Endometrial microvascular endothelial cells (primary cell): ENCODE results near the gene TRIM25. TPM values are rescaled to one million over a fixed set of nuclear protein-coding genes. Genes with fewer than 3 reads are reported as not detected.

Experiments
- in situ Hi-C: cut with HindIII; loops from 2 replicates; pipeline ENCODE4 v1.10.0; 2017; ENCODE audit warnings: low sequenced_read_pairs, low pct_unique_long_range_greater_than_20kb; ENCODE audit errors: inconsistent ontology term
- total RNA-seq: library from RNA; depleted of rRNA; stranded (reverse); fragments of >200 nt; gene quantifications from one replicate; pipeline ENCODE4 v1.2.3, GENCODE V29; 2015; ENCODE audit errors: inconsistent ontology term

Gene TRIM25
- total RNA-seq, 1 donor from 2014 or later, result 61.0 TPM

DNA sequence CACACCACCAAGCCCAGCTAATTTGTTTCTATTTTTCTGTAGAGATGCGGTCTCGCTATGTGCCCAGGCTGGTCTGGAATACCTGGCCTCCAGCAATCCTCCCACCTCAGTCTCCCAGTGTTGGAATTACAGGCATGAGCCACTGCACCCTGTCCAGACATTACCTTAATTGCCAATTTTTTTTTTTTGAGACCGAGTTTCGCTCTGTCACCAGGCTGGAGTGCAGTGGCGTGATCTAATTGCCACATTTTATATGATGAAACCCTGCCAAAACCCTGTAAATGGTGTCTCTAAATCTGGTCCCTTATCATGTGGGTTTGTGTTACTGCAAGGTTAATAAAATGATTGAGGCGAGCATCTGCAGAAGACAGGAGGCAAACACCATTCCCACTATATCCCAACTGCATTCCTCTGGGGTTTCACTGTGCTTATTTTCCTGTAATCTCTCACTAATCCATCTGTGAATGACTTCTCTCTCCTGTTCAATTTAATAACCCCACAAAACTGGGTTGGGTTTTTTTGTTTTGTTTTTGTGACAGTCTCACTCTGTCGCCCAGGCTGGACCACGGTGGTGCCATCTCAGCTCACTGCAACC, 19.4 kb upstream of the TRIM25 start:
- in situ Hi-C loops, result loop anchor here (25.0 kb wide), 1 partner anchor 96 kb away; the partner anchor contains the start of genes C17orf67 and DGKE

DNA sequence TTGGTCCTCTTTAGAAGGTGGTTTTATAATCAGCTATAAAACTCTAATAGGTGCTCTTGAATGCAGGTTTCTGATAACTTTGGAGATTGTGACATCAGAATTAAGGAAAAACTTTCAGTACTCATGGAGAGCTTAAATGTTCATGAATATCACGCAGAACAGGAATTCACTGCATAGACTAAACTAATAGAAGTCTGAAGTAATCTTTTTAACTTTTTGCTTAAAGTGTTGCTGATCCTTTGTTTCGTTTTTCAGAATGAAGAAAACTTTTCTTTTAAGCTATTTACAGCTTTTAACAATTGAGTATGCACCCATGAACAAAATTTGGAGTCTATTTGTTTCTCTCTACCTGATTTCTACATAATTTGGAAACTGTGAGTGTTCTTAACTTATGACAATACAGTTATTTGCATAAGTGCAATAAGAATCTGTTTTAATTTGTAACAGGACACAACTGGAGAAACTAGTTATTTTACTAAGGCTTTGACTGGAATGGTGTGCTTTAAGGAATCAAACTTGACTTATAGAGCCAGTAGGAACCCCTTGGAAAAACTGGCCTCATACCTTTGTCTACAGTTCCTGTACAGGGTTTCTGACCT, 17.0 kb upstream of the TRIM25 start:
- in situ Hi-C loops, result loop anchor here (25.0 kb wide), 1 partner anchor 94 kb away; the partner anchor contains the start of genes C17orf67 and DGKE

DNA sequence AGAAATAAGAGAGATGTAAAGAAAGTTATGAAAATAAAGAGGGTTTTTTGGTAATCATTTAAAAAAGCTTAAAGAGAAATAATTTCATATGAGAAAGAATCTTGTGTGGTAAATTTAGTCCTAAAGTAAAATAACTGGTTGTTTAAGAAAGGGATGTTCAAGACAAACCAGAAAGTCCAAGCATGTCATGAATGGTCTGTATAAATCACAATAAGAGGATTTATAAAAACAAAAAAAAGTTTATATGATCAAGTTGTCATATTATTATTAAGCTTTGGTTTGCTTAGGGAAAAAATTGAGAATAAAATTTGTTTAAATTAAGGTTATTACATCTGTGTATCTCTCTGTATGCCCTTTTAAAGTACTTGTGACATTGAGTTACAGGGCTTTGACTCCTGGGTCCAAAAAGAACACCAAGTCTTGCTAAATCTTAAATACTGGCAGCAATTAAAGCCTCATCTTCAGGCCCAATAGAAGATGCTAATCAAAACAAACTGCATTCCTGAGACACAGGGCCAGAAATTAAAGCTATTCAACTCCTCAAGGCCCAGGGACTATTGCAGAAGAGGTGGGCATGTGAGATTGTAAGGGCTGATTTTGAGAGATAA, 15.6 kb upstream of the TRIM25 start:
- in situ Hi-C loops, result loop anchor here (25.0 kb wide), 1 partner anchor 92 kb away; the partner anchor contains the start of genes C17orf67 and DGKE

DNA sequence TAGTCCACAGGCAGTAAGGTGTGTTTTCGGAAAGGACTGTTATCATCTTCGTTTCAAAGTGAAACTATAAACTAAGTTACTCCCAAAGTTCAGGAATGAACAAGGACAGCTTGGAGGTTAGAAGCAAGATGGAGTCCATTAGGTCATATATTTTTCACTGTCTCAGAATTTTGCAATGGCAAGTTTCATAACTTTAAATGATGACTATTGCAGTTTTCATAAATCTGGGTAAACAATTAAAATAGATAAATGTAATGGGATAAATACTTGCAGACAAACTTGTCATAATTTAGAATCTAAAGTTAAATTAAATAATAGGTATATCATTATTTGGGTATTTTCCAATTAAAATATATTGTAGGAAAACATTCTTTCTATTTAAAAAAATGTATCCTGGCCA, 14.7 kb upstream of the TRIM25 start:
- in situ Hi-C loops, result loop anchor here (25.0 kb wide), 1 partner anchor 91 kb away; the partner anchor contains the start of genes C17orf67 and DGKE

DNA sequence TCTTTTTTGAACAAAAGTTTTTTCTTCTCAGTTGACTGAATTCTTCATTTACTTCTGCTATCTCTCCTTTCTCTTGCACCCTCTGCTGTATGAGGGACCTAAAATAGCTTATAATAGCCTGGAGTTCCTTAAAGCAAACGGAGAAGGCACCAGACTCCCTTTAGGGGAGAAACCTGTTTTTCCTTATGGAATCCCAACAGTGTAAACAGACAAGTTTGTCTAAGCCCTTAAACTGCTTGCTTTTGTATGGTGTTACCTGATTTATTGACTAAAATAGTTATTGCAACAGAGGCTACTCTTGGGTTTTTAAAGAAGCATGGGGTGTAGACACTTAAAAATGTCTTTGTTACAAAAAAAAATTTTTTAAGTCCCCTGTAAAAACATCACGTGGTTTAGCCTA, 12.9 kb upstream of the TRIM25 start:
- in situ Hi-C loops, result loop anchor here (25.0 kb wide), 1 partner anchor 89 kb away; the partner anchor contains the start of genes C17orf67 and DGKE

DNA sequence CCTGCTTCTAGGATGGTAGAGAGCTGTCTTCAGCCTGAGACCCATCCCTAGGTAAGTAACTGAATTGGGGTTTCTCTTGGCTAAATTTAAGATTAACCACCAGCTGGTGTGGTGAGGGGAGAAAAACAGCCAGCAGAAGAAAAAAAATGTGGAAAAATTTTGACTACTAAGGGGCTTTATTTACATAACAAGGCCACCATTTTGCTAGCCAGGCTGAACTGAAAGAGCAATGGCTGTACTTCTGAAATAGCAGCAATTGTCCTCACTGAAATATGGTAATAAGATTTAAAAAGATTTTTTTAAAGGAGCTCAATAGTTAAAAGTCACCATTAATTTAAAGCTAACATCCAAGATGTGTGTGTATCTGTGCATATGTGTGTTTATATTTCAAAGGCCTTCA, 12.4 kb upstream of the TRIM25 start:
- in situ Hi-C loops, result loop anchor here (25.0 kb wide), 1 partner anchor 89 kb away; the partner anchor contains the start of genes C17orf67 and DGKE

DNA sequence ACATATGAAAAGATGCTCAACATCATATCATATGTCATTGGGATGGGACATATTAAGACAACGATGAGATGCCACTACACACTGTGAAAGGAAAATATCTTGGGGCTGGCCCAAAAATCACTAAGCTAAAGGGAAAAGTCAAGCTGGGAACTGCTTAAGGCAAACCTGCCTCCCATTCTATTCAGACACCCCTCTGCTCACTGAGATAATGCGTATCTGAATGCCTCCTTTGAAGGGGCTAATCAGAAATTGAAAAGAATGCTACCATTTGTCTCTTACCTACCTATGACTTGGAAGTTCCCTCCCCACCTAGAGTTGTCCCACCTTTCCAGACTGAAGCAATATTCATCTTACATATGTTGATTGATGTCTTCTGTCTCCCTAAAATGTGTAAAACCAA, 11.2 kb upstream of the TRIM25 start:
- in situ Hi-C loops, result loop anchor here (25.0 kb wide), 1 partner anchor 88 kb away; the partner anchor contains the start of genes C17orf67 and DGKE

DNA sequence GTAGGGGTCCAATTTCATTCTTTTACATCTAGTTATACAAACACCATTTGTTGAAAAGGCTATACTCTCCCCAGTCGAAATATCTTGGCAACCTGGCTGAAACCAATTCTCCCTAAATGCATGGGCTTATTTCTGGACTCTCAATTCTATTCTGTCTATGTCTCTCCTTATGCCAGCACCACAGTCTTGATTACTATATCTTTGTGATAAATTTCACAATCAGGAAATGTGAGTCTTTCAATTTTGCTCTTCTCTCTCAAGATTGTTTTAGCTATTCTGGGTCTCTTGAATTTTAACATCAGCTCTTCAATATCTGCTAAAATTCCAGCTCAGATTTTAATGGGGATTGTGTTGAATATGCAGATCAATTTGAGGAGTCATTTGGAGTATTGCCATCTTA, 5.9 kb upstream of the TRIM25 start:
- in situ Hi-C loops, result no loop called here

DNA sequence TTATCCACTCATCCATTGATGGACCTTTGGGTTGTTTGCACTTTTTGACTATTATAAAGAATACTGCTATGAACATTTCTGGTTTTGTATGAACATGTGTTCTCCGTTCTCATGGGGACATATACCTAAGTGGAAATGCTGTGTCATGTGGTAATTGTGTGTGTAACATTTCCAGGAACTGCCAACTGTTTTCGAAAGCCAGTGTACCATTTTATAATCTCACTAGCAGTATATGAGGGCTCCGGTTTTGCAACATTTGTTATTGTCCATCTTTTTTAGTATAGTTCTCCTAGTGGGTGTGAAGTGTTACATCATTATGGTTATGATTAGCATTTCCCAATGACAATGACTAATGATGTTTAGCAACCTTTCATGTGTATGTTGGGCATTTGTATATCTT, 5.1 kb upstream of the TRIM25 start:
- in situ Hi-C loops, result no loop called here

DNA sequence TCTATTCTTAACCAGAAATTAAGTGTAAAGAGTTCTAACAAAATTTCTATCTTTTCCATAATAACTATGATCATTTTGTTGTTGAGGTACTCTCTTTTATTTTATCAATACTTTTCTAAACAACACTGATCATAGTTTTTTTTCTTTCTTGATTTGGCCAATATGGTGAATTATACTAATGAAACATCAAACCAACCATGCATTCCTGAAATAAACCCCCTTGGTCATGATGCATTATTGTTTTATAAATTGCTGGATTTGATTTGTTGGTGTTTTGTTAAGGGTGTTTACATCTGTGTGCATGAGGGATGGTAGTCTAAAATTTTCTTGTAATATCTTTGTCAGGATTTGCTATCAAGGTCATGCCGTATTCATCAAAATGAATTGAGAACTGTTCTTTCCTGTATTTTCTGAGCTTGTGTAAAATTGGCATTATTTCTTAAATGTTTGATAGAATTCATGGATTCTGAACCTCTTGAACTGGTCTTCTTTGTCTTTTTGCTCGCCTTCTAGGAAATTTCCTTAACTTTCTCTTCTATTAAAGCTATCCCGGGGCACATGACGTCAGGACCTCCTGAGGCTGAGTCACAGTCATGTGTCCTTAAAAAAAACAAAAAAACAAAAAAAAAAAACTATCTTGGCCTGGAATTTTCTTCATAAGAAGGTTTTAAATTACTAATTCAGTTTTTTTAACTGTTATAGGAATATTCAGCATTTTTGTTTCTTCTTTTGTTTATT, 3.9 kb upstream of the TRIM25 start:
- in situ Hi-C loops, result no loop called here

DNA sequence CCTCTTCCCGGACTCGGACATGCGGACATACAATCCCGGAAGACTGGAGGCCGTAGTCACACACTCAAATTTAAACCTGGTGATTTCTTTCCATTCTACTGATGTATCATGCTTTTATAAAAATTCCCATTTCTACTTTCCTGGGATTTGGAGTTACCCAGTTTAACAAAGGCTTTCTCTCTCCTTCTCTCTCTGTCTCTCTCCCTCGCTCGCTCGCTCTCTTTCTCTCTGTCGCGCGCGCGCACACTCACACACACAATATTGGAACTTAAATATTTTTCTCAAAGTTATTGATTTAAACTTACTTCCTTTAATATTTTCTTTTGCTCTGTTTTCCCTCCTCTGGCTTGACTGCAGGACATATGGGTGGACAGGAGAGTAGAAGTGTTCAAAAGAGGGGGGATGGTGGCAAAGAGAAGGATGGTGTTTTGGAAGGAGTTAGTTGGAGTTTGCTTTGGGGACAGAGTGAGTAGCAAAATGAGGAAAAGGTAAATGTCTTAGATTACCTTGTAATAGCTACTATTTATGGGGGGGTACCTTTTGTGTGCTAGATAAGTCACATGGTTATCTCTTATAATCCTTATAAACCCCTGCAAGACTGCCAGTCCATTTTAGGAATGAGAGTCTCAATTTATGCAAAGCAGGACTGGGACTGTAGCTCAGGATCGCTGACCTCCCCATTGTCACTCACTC, 878 bp upstream of the TRIM25 start:
- in situ Hi-C loops, result no loop called here

DNA sequence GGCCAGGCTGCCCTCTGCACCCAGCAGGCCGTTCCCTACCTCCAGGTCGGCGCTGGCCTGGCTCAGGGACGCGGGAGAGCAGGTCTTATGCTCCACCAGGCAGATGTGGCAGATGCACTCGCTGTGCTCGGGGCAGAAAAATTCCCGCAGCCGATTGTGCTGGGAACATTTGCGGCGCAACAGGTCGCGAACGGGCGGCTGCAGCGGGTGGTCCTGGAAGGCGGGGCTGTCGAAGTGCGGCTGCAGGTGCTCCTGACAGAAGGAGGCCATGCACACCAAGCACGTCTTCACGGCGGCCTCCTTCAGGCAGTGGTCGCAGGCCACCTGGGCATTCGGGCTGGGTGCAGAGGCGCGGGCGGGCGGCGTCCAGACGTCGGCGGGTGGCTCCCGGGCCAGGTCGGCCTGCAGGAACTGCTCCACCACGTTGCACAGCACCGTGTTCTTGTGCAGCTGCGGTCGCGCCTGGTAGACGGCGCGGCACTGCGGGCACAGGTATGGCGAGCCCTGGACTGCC, 439 bp downstream of the TRIM25 start:
- in situ Hi-C loops, result no loop called here

DNA sequence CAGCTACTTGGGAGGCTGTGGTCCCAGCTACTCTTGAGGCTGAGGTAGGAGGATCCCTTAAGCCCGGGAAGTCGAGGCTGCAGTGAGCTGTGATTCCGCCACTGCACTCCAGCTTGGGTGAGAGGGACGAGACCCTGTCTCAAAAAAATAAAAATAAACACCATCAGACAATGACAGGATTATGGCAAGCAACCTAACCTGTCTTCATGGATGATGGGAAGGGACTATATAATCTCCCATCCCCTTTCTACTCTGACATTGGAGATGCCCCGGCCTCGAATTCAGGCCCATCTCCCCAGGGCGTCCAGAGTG, 893 bp downstream of the TRIM25 start:
- in situ Hi-C loops, result no loop called here

DNA sequence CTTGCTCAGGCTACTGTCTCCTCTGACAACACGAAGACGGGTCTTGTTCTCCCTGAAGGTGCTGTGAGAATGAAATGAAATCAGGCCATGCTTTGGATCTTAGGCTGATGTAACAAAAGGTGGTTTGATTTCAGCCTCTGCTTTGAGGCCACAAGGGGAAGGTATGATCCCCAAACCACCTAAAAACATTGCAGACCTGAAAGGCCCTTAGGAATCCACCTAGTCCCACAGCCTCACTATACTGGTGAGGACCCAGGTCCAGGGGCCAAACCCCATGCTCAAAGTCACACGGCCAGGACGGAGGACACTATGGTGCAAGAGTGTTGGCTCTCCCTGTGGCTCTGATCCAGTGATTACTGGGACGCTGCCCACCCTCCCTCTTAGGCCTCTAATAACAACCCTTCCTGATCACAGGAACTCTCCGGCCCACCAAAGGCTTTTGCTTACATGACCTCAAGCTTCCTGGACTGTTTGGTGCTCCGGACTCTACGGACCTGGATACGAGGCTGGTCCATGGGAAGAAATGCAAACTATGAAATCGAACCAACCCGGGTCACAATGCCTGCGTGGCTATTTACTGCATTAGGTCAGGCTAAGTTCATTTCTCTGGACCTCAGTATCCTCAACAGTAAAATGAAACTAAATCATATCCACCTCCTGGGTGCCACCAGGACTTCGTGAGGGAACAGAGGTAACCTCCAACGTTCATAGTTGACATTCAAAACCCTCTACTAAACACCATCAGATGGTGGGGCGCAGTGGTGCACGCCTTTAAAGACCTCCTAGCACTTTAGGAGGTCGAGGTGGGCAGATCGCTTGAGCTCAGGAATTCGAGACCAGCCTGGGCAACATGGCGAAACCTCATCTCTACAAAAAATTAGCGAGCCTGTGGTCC, 1.5 kb downstream of the TRIM25 start:
- in situ Hi-C loops, result no loop called here

DNA sequence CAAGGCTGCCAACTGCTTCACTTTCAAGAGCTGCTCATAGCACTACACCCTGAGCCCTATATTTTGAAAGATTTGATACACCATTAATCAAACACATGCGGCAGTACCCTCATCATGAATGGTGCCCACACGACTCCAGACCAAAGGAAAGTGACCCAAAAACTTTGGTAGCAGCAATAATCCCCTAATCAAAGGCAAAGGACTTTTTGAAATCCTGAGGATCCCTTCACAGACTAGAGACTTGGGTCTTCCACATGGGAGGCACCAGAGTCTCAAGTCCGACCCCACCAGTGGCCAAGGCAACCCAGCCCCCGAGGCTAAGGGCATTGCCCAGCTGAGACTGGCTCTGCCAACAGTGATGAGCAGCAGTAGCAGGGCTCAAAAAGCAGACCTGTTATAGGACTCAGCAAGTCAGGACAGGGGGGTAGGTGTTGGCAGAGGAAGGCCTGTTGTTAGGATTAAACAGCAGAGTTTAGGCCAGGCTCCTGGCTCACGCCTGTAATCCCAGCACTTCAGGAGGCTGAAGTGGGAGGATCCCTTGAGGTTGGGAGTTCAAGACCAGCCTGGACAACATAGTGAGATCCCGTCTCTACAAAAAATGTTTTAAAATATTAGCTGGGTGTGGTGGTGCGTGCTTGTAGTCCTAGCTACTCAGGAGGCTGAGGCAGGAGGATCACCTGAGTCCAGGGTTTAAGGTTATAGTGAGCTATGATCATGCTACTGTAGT, 3.2 kb downstream of the TRIM25 start:
- in situ Hi-C loops, result no loop called here

DNA sequence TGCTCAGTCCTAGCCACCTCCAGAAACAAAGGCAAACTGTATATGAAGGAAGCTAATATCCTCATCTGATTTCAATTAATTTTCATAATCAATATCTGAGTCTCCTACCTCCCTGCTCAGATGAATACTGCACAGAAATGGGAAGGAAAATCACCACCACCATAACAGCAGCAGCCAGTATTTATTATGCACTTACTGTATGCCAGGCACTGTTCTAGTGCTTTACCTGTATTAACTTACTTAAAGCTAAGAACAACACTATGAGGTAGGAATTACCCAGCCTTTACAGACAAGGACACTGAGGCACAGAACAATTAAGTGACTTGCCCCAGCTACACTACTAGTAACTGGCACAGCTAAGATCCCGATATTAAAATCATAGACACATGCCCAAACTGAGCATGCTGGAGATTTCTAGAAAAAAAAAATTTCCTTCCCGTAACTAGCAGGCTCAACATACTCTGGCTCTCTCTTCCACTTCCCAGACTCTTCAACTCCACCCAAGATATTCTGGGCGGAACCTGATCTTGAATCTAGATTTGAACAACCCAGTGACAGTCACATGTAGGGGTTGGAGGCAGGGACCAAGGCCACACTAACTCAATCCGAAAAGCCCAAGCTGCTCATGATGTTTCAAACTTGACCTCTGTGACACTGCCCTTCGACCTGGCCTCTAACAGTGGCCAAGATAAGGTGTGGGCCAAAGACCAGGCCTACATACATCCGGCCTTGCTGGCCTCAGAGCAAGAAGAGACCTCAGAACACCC, 3.9 kb downstream of the TRIM25 start:
- in situ Hi-C loops, result no loop called here
